OCI-M2 (cell line): ENCODE data around the gene RELT.

Source experiments
- DNase-seq: peaks from one replicate; lab custom pipeline; 2025; ENCODE audit not compliant: unreplicated experiment; lab: John Stamatoyannopoulos, UW

RELT gene

GRCh38 chr11:73401924-73402833 is 26.0 kb downstream of the RELT start:
- no peak for DNase-seq

DNA sequence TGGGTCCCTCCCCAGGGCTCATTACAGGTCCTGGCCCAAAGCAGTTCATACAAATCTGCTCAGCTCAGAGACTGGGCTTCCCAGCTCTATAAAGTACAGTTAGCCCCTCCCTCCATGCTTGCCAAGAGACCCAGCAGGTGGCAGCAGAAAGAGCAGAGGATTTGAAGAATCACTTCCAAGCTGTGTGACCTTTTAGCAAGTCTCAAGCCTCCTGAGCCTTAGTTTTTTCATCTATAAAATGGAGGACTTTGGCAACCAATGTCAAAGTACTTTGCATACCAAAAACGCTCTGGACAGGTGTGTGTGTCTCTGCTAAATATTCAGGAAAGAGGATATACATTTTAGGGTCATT is 26.6 kb downstream of the RELT start:
- no peak for DNase-seq

DNA sequence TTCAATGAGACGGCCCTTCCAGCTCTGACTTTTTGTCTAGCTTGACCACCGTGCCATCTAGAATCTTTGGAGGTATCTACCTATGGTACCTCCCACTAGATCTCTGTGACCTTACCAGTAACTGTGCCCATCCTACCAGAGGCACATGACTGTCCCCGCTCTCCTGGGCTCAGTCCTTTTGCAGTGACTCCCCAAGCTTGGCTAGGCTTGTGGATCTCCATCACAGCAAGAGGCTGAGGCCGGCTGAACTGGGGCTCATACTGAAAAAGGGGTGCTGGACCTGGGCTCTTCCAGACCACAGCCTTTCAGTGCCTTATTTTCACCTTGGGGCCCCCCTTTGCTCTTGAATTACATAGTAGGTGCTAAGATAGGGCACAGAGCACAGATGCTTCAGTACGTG is 27.3 kb downstream of the RELT start:
- no peak for DNase-seq

DNA sequence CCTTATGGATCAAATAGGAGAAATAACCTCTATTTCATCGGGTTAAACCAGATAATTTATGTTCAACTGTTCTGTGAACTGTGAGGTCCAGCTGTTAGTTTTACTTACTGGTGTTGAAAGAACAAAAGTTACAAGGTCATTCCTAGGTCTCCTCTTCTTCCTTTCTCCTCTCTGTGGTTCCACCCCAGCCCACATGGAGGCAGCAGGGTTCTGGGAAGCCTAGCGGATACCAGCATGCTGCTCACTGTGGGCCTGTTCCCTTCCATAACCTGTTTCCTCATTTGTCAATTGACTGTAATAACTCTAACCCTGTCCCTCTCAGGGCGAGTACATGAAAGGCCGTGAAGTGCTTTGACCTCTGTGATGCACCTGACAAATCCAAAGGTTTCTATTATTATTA is 27.8 kb downstream of the RELT start:
- DNase-seq = no peak

GRCh38 chr11:73404506-73405145 is 28.4 kb downstream of the RELT start:
- DNase-seq = no peak

DNA sequence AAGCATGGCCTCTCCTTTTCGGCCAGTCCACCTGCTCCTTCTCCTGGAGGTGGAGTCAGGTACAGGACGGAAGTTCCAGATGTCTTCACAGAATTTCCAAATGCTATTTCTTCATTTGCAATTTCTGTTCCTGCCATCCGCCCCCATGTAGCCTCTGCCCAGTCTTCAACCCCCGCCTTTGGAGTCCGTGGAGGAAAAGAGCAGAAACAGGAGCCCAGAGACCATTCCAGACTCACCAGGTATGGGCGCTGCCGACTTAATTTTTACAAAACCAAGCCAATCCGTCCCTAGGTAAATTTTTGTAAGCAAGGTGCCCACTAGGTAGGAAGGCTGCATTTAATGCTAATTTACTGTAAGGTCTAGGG is 28.9 kb downstream of the RELT start:
- no peak for DNase-seq

GRCh38 chr11:73406131-73406530 is 29.9 kb downstream of the RELT start:
- DNase-seq = no peak

DNA sequence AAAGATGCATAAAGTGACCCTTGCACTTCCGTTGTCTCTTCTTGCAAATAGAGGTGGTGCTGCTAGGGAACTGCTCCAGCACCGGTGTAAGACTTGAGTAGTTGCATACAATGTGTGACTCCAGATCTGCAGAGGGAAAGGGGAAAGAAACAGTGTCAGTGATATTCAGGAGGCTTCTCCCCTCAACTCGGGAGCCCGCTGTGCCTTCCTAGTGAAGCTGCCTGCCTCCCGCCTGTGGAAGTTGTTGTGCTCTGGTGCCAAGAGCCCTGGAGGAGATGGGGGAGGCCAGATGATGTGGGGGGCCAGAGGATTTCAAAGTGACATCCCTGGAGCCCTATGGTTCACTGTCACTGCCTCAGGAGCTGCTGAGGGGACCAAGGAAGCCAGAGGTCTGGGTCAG is 30.4 kb downstream of the RELT start:
- no peak for DNase-seq

- no peak for DNase-seq
Measured at GRCh38 chr11:73409431-73409830, 33.2 kb downstream of the RELT start.

- no peak for DNase-seq
Measured at GRCh38 chr11:73410627-73411026, 34.4 kb downstream of the RELT start.

GRCh38 chr11:73411031-73411430 is 34.8 kb downstream of the RELT start:
- no peak for DNase-seq

GRCh38 chr11:73412308-73412707 is 36.1 kb downstream of the RELT start:
- DNase-seq = no peak

DNA sequence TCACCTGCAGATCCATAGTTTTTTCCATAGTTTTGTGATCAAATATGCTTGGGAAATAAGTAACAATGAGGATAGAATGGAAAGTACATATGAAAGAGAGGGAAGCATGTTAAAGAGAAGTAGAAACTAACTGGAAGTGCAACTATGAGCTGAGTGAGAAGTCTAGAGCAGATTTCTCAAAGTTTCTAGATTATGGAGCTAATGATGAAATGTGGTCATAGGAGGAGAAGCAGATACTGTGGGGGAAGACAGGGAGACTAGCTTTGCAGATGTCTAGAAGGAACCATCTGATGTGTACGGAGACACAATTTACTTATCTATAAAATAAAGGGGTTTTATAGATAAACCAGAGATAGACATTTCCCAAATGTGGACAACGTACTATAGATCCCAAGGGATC is 37.1 kb downstream of the RELT start:
- DNase-seq = no peak

DNA sequence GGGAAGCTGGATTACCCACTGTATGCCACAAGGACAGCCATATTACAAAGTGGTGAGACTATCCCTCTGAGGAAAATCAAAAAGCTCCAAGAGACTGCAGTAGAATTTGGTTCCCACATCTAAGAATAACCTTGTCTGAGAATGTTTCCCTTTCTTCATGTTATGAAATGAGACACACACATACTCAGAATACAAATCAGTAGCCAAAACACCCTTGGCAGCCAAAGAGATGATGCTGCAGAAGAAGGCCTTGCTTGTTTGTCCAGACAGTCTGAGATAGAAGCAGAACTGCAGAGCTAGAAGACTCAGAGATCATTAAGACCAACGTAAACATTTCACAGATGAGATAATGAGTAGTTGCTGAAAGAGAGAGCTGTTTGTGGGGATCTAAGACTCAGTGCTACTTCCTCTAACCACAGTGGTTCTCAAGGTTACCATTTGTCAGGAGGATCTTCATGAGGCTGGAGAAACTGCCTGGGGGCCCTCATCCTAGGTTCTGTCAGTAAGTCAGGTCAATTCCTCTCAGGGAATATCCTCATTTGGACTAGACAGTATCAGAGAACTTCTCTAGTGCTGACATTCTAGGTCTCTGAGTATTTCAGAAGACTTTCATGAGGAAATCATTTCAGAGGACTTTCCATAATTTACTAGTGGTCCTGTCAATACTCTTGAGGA is 38.9 kb downstream of the RELT start:
- DNase-seq = no peak

DNA sequence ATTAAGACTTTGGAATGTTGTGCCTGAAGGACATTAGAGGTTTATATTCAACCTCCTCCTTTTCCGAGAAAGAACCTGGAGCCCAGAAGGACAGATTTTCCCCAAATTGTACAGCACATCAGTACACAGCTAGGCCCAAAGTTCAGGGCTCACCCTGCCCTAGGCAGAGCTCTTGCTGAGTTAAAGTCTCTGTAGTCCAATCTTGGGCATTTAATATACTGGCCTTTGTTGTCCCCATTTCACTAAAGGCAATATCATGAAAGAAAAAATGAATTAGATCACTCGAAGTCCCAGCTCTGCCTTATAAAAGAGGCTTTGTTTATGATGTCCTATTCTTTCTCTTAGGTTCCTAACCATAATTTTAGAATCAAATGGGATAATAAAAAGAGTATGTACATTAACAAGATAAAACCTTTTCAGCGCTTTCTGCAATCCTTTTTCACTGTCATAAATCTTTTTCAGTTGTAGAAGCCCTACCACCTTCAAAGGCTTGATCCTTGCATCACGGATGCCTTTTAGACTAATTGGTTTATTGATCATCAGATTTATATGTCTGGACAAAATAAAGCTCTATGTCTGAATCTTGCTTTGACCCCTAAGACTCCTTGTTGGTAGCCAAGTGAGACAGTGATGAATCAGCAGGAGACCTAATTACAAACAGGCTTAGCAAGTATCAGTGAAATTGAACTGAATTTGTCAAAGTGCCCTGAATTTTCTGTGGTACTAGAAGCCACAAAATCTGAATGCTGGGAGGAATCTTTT is 39.8 kb downstream of the RELT start:
- no peak for DNase-seq

- no peak for DNase-seq
Measured at GRCh38 chr11:73416786-73417185, 40.6 kb downstream of the RELT start.

DNA sequence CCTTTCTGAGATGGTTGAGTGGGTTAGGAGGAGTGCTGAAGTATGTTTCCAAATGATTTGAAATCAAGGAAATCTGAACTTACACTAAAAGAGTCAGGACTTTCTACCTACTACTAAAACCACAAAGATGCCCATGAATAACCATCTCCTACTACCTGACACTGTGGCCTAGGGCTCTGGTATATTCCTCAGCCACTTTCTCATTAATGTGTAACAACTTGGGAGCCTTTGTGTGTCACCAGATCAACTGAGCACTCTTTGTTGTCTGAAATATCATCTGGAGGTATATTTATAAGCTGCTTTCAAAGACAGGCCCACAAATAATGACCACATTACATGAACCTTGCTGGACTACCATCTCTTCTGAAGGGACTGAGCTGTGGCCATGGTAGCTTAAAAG is 43.9 kb downstream of the RELT start:
- DNase-seq = no peak

- DNase-seq = no peak
Measured at GRCh38 chr11:73422886-73423285, 46.7 kb downstream of the RELT start.

- DNase-seq = no peak
Measured at GRCh38 chr11:73423506-73423905, 47.3 kb downstream of the RELT start.

DNA sequence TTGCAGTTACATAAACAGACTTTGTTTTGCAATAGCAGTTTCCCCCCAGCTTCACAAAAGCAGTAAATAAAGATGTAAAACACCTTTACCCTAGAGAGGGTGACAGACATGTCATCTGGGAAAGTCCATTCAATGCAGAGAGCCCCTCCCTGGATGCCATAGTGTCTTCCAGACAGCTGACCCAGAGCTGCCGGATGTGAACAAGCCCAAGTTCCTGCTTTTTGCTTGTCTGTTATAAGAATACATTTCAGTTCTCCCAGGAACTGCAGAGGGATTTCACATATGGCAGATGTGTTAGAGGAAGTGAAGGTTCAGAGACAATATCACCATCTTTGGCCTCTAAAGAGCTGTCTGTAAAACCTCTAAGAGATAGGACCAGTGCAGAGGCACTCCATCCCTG is 48.9 kb downstream of the RELT start:
- DNase-seq = no peak

DNA sequence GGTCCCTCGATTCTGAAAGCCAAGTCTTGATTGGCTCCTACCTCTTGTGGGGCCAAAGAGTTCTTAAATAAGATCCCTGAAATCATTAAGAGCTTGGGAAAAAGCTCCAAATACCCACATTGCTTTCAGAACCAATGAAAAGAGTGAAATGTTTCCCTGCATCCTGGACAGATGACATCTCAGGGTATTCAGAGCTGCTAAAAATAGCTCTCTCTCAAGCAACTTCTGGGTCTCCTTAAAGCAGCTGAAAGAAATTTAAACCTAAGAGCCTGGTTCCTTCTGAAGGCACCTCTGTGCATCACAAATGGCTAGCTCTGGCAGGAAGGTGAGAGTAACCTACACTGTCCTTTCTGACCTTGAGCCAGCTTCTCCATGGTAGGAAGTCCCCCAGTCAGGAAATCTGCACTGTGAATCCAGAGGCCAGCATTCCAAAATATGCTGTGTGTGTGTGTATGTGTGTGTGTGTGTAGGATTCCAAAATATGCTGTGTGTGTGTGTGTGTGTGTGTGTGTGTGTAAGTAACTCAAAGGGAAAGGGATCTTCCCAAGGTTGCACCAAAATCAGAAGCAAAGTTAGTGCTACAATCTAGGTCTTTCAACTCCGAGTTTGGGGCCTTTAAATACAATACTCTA is 50.1 kb downstream of the RELT start:
- no peak for DNase-seq
